ENCODE data around the gene ACBD6. TPM values are rescaled to one million over a fixed set of nuclear protein-coding genes. Genes with fewer than 3 reads are reported as not detected.

ACBD6 gene
- total RNA-seq, 1 donor, result 54.0 TPM

Small RNAs within 50 kb of the gene (small RNA-seq; reads per million reads assigned to genes)
- not detected for gene MIR3121
- gene RF00019, result not detected

Other genes starting within 250 kb of the ACBD6 start
- not detected in 2 replicates for gene OVAAL, start 56.4 kb upstream of the ACBD6 start, total RNA-seq (ENCODE audit: low replicate concordance)
- 11.9 and 31.8 TPM in 2 replicates for gene XPR1, start 129.4 kb upstream of the ACBD6 start, total RNA-seq (ENCODE audit: low replicate concordance)